Liver (tissue), 3 donors: Measurements from ENCODE around the gene OSGIN1.

Source experiments
- ATF3 ChIP-seq: IDR thresholded peaks from 2 replicates; pipeline ENCODE4 v1.6.1; 2016; ENCODE audit warnings: antibody characterized with exemption
- EGR1 ChIP-seq, 2 donors: IDR thresholded peaks; 2 replicates each; pipeline ENCODE4 v1.6.1; 2016 to 2018; ENCODE audit warnings: antibody characterized with exemption in 2 of 2, low read depth in 2 of 2
- FOXA1 ChIP-seq: IDR thresholded peaks from 2 replicates; pipeline ENCODE4 v1.6.1; 2016; ENCODE audit warnings: antibody characterized with exemption
- GABPA ChIP-seq, 2 donors: IDR thresholded peaks in 1 of 2; conservative IDR thresholded peaks in 1 of 2; 2 replicates each; pipeline ENCODE4 v1.6.1; 2016; ENCODE audit warnings: antibody characterized with exemption in 2 of 2, mild to moderate bottlenecking in 1 of 2, moderate library complexity in 1 of 2
- HNF4A ChIP-seq, 2 donors: conservative IDR thresholded peaks; 2 replicates each; pipeline ENCODE4 v1.6.1; 2016; ENCODE audit warnings: antibody characterized with exemption in 2 of 2, mild to moderate bottlenecking in 2 of 2
- JUND ChIP-seq, 2 donors: IDR thresholded peaks; 2 replicates each; pipeline ENCODE4 v1.6.1; 2016; ENCODE audit warnings: antibody characterized with exemption in 2 of 2
- RAD21 ChIP-seq, 2 donors: IDR thresholded peaks; 2 replicates each; pipeline ENCODE4 v1.6.1; 2016; ENCODE audit warnings: antibody characterized with exemption in 2 of 2, mild to moderate bottlenecking in 2 of 2
- REST ChIP-seq: IDR thresholded peaks from 2 replicates; pipeline ENCODE4 v1.6.1; 2016; ENCODE audit warnings: antibody characterized with exemption, mild to moderate bottlenecking
- TAF1 ChIP-seq: conservative IDR thresholded peaks from 2 replicates; pipeline ENCODE4 v1.6.1; 2016; ENCODE audit warnings: antibody characterized with exemption, mild to moderate bottlenecking
- YY1 ChIP-seq: IDR thresholded peaks from 2 replicates; pipeline ENCODE4 v1.6.1; 2016; ENCODE audit warnings: antibody characterized with exemption, mild to moderate bottlenecking
- TF ChIP-seq, protein P1 (sequence below): fragments of 150-350 bp; IDR thresholded peaks from 2 replicates; pipeline ENCODE4 v1.5.1; 2017; ENCODE audit warnings: improper control_type of control experiment, low read depth, low read length; ENCODE audit not compliant: missing input control
- TF ChIP-seq, protein P2 (sequence below): IDR thresholded peaks from 2 replicates; pipeline ENCODE4 v1.6.1; 2016; ENCODE audit warnings: antibody characterized with exemption
- donor health status: healthy.
- donor health status: healthy.

GRCh38 chr16:83977056-83977815 is 24.2 kb downstream of the OSGIN1 start:
- TF ChIP-seq, protein P1, sequence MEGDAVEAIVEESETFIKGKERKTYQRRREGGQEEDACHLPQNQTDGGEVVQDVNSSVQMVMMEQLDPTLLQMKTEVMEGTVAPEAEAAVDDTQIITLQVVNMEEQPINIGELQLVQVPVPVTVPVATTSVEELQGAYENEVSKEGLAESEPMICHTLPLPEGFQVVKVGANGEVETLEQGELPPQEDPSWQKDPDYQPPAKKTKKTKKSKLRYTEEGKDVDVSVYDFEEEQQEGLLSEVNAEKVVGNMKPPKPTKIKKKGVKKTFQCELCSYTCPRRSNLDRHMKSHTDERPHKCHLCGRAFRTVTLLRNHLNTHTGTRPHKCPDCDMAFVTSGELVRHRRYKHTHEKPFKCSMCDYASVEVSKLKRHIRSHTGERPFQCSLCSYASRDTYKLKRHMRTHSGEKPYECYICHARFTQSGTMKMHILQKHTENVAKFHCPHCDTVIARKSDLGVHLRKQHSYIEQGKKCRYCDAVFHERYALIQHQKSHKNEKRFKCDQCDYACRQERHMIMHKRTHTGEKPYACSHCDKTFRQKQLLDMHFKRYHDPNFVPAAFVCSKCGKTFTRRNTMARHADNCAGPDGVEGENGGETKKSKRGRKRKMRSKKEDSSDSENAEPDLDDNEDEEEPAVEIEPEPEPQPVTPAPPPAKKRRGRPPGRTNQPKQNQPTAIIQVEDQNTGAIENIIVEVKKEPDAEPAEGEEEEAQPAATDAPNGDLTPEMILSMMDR: no peak
- TF ChIP-seq TAF1 (no peak), RAD21 (IDR thresholded peaks at IDR 0.05) (no peak), REST (no peak), GABPA (IDR thresholded peaks at IDR 0.05 in 1 of 2, conservative IDR thresholded peaks at IDR 0.05 in 1 of 2) (no peak), ATF3 (no peak), EGR1 (IDR thresholded peaks at IDR 0.05; ENCODE audit: low read depth in 2 of 2) (no peak), FOXA1 (no peak), HNF4A (conservative IDR thresholded peaks at IDR 0.05) (no peak), YY1 (no peak), JUND (IDR thresholded peaks at IDR 0.05) (no peak)
- TF ChIP-seq, protein P2, sequence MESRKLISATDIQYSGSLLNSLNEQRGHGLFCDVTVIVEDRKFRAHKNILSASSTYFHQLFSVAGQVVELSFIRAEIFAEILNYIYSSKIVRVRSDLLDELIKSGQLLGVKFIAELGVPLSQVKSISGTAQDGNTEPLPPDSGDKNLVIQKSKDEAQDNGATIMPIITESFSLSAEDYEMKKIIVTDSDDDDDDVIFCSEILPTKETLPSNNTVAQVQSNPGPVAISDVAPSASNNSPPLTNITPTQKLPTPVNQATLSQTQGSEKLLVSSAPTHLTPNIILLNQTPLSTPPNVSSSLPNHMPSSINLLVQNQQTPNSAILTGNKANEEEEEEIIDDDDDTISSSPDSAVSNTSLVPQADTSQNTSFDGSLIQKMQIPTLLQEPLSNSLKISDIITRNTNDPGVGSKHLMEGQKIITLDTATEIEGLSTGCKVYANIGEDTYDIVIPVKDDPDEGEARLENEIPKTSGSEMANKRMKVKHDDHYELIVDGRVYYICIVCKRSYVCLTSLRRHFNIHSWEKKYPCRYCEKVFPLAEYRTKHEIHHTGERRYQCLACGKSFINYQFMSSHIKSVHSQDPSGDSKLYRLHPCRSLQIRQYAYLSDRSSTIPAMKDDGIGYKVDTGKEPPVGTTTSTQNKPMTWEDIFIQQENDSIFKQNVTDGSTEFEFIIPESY: no peak
